ENCODE data around the gene GSTP1.

The GSTP1 gene

DNA sequence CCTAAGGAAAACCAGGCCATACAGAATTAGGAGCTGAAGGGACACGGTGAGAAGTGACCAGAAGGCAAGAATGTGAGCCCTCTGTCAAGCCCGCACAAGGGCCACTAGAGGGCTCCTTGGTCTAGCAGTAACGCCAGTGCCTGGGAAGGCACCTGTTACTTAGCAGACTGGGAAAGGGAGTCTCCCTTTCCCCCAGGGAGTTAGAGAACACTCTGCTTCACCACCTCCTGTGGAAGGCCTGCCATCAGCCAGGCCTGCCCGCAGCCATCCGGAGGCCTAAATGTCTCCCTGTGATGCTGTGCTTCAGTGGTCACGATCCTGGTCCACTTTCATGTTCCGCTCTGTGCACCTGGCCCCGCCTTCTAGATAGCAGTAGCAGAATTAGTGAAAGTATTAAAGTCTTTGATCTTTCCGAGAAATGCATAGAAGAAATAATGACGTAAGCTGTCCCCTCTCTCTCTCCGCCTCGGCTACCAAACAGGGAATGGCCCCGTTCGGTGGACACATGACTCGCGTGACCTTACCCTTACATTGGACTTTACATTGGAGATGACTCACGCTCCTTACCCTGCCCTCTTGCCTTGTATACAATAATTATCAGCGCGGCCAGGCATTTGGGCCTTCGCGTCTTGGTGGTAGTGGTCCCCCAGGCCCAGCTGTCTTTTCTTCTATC is 10.7 kb upstream of the GSTP1 start:
- no peak overlapping the region for H3K4ac ChIP-seq (ENCODE audit: low read depth in 1 of 2, low read length in 2 of 2)
- no peak overlapping the region for H3K4me3 ChIP-seq (ENCODE audit: insufficient read depth in 1 of 2, low read depth in 1 of 2, low read length in 2 of 2)
- H3K79me1 ChIP-seq (replicated peaks; ENCODE audit: low read length, poor library complexity, severe bottlenecking) = no peaks in the 10 kb centered on the region
- H2BK12ac ChIP-seq (ENCODE audit: low read length in 2 of 2) = no peak overlapping the region
- H3K4me1 ChIP-seq (ENCODE audit: control insufficient read depth, insufficient read depth, low read depth, low read length) = peaks cover 5% of the 10 kb centered on the region
- H4K8ac ChIP-seq (ENCODE audit: low read length) = no peak overlapping the region
- peak; percentile 66 for DNase-seq
- no peak overlapping the region for H3K27ac ChIP-seq (ENCODE audit: low read length, poor library complexity, severe bottlenecking)
- no peak overlapping the region for H2BK15ac ChIP-seq (ENCODE audit: low read depth, poor library complexity, severe bottlenecking)
- no peak overlapping the region for H4K91ac ChIP-seq (ENCODE audit: low read length)
- no peaks in the 10 kb centered on the region for H3K36me3 ChIP-seq (ENCODE audit: control insufficient read depth in 1 of 2, insufficient read depth in 2 of 2, low read depth in 1 of 2, low read length in 2 of 2)
- H2AK5ac ChIP-seq (ENCODE audit: low read length, severe bottlenecking) = no peak overlapping the region
- no peak overlapping the region for H3K14ac ChIP-seq (ENCODE audit: low read length in 2 of 2)
- 49% methylated on average over 21 of the region's 21 CpGs for WGBS
- peaks cover 5% of the 10 kb centered on the region for H3K9me3 ChIP-seq (ENCODE audit: control insufficient read depth, low read length)
- no peak overlapping the region for H3K23ac ChIP-seq (ENCODE audit: low read length in 2 of 2)
- H2BK120ac ChIP-seq (ENCODE audit: low read depth, low read length) = no peak overlapping the region
- H3K27me3 ChIP-seq (ENCODE audit: control insufficient read depth in 1 of 2, insufficient read depth in 1 of 2, low read length in 2 of 2) = peaks cover 0 to 58% of the 10 kb centered on the region in 2 experiments
- H2BK5ac ChIP-seq (ENCODE audit: low read depth, low read length, poor library complexity, severe bottlenecking) = no peak overlapping the region
- H3K4me2 ChIP-seq (ENCODE audit: low read length, poor library complexity, severe bottlenecking) = no peak overlapping the region
- H3K9ac ChIP-seq (ENCODE audit: low read length) = no peak overlapping the region
- H3K18ac ChIP-seq (ENCODE audit: low read depth in 1 of 2, low read length in 2 of 2) = no peak overlapping the region
- no peak overlapping the region for H2AFZ ChIP-seq (ENCODE audit: low read depth, low read length)

DNA sequence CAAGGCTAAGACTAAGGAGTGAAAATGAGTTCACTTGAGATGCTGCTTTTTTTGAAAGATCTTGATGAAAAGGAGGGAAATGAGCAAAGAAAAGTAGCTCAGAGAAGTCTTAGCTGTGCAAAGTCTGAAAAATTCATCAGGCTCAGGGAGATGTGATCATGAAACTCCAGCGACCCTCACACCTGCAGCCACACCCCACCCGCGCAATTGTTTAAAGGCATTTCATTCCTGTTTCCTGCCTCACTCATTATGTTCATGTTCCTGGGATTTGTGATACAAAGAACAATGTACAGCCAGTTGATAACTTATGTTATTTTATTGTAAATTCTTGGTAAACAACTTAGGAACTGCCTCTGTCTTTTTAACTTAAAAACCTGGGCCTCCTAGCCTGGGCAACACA is 8.7 kb upstream of the GSTP1 start:
- Histone ChIP-seq H3K4ac (ENCODE audit: low read depth in 1 of 2, low read length in 2 of 2) (no peak overlapping the region), H2BK15ac (ENCODE audit: low read depth, poor library complexity, severe bottlenecking) (no peak overlapping the region), H3K27me3 (ENCODE audit: control insufficient read depth in 1 of 2, insufficient read depth in 1 of 2, low read length in 2 of 2) (peaks cover 0 to 75% of the 10 kb centered on the region in 2 experiments), H3K4me1 (ENCODE audit: control insufficient read depth, insufficient read depth, low read depth, low read length) (peaks cover 14% of the 10 kb centered on the region), H3K23ac (ENCODE audit: low read length in 2 of 2) (no peak overlapping the region), H2BK120ac (ENCODE audit: low read depth, low read length) (no peak overlapping the region), H3K18ac (ENCODE audit: low read depth in 1 of 2, low read length in 2 of 2) (no peak overlapping the region), H2BK12ac (ENCODE audit: low read length in 2 of 2) (no peak overlapping the region), H3K36me3 (ENCODE audit: control insufficient read depth in 1 of 2, insufficient read depth in 2 of 2, low read depth in 1 of 2, low read length in 2 of 2) (no peaks in the 10 kb centered on the region), H3K9me3 (ENCODE audit: control insufficient read depth, low read length) (peaks cover 5% of the 10 kb centered on the region), H4K8ac (ENCODE audit: low read length) (no peak overlapping the region), H3K79me1 (replicated peaks; ENCODE audit: low read length, poor library complexity, severe bottlenecking) (no peaks in the 10 kb centered on the region), H2AK5ac (ENCODE audit: low read length, severe bottlenecking) (no peak overlapping the region), H3K14ac (ENCODE audit: low read length in 2 of 2) (no peak overlapping the region), H3K9ac (ENCODE audit: low read length) (no peak overlapping the region), H3K4me2 (ENCODE audit: low read length, poor library complexity, severe bottlenecking) (no peak overlapping the region), H3K27ac (ENCODE audit: low read length, poor library complexity, severe bottlenecking) (no peak overlapping the region), H4K91ac (ENCODE audit: low read length) (no peak overlapping the region), H2BK5ac (ENCODE audit: low read depth, low read length, poor library complexity, severe bottlenecking) (no peak overlapping the region), H2AFZ (ENCODE audit: low read depth, low read length) (no peak overlapping the region), H3K4me3 (ENCODE audit: insufficient read depth in 1 of 2, low read depth in 1 of 2, low read length in 2 of 2) (no peak overlapping the region)
- 0% methylated on average over 1 of the region's 3 CpGs for WGBS
- DNase-seq = no peak

DNA sequence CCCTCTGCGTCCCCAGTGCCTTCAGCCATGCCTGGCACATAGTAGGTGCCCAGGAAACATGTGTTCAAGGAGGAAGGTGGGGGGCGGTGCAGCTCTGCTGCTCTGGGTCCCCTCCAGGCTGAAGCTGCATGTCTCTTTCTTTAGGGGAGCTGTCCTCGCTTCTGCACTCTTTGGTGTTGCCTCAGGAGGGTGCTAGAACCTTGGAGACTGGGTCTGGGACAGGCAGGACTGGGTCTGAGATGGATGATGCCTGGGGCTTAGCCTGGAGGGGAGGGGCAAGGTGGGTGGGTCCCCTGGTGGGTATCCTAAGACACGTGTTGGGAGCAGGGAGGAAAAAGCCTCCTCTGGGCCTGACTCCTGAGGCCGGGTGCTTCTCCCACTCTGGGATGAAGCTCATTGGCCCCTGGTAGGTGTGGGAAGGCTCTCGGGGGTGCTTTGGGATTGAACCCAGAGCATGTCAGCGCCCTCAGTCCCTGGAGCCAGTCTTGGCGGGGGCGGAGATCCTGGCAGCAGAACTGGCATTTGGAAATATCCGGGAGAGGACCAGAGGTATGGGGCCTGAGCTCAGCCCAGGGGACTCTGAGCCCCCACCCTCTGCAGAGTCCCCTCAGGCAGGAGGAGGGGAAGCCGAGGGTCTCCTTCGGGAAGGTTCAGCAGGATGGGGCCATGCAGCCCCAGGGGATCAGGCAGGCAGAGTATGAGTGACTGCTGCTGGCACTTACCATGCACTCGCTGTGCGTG is 6.7 kb upstream of the GSTP1 start:
- Histone ChIP-seq H3K36me3 (ENCODE audit: control insufficient read depth in 1 of 2, insufficient read depth in 2 of 2, low read depth in 1 of 2, low read length in 2 of 2) (no peaks in the 10 kb centered on the region), H3K79me1 (replicated peaks; ENCODE audit: low read length, poor library complexity, severe bottlenecking) (no peaks in the 10 kb centered on the region), H3K23ac (ENCODE audit: low read length in 2 of 2) (no peak overlapping the region), H2AFZ (ENCODE audit: low read depth, low read length) (no peak overlapping the region), H2BK15ac (ENCODE audit: low read depth, poor library complexity, severe bottlenecking) (no peak overlapping the region), H2BK120ac (ENCODE audit: low read depth, low read length) (no peak overlapping the region), H4K8ac (ENCODE audit: low read length) (no peak overlapping the region), H3K9ac (ENCODE audit: low read length) (no peak overlapping the region), H3K9me3 (ENCODE audit: control insufficient read depth, low read length) (no peaks in the 10 kb centered on the region), H3K18ac (ENCODE audit: low read depth in 1 of 2, low read length in 2 of 2) (no peak overlapping the region), H3K4me1 (ENCODE audit: control insufficient read depth, insufficient read depth, low read depth, low read length) (peaks cover 18% of the 10 kb centered on the region), H2AK5ac (ENCODE audit: low read length, severe bottlenecking) (peak overlapping the region; percentile 18), H2BK5ac (ENCODE audit: low read depth, low read length, poor library complexity, severe bottlenecking) (no peak overlapping the region), H3K4me2 (ENCODE audit: low read length, poor library complexity, severe bottlenecking) (no peak overlapping the region), H4K91ac (ENCODE audit: low read length) (peak overlapping the region; percentile 47), H2BK12ac (ENCODE audit: low read length in 2 of 2) (no peak overlapping the region), H3K14ac (ENCODE audit: low read length in 2 of 2) (no peak overlapping the region), H3K27me3 (ENCODE audit: control insufficient read depth in 1 of 2, insufficient read depth in 1 of 2, low read length in 2 of 2) (peaks cover 0 to 84% of the 10 kb centered on the region in 2 experiments), H3K4ac (ENCODE audit: low read depth in 1 of 2, low read length in 2 of 2) (no peak overlapping the region), H3K4me3 (ENCODE audit: insufficient read depth in 1 of 2, low read depth in 1 of 2, low read length in 2 of 2) (no peak overlapping the region), H3K27ac (ENCODE audit: low read length, poor library complexity, severe bottlenecking) (no peak overlapping the region)
- WGBS = 77% methylated on average over 14 of the region's 14 CpGs
- no peak for DNase-seq

DNA sequence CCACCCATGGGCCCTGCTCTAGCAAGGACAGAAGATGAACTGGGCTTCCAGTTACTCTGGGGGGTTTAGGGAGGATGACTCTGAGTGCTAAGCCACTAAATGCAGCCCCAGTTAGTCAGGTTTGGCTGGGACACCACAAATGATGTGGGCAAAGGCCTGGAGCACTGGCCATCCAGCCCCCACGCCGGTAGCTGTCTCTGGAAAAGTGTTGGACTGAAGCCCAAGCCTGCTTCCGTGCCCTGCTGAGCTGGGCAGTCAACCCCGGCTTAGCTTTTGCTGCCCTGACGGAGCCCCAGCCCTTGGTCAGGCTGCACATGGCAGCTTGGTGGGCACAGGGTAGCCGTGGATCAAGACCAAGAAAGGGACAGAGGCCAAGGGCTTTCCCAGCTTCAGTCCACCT is 5.7 kb upstream of the GSTP1 start:
- H3K36me3 ChIP-seq (ENCODE audit: control insufficient read depth in 1 of 2, insufficient read depth in 2 of 2, low read depth in 1 of 2, low read length in 2 of 2) = no peaks in the 10 kb centered on the region
- peaks cover 21% of the 10 kb centered on the region for H3K4me1 ChIP-seq (ENCODE audit: control insufficient read depth, insufficient read depth, low read depth, low read length)
- no peak overlapping the region for H3K4me3 ChIP-seq (ENCODE audit: insufficient read depth in 1 of 2, low read depth in 1 of 2, low read length in 2 of 2)
- H2AK5ac ChIP-seq (ENCODE audit: low read length, severe bottlenecking) = no peak overlapping the region
- no peak overlapping the region for H2BK120ac ChIP-seq (ENCODE audit: low read depth, low read length)
- WGBS = 89% methylated on average over 6 of the region's 6 CpGs
- no peak overlapping the region for H3K4me2 ChIP-seq (ENCODE audit: low read length, poor library complexity, severe bottlenecking)
- no peak overlapping the region for H3K23ac ChIP-seq (ENCODE audit: low read length in 2 of 2)
- no peak overlapping the region for H3K27ac ChIP-seq (ENCODE audit: low read length, poor library complexity, severe bottlenecking)
- no peak for DNase-seq
- no peak overlapping the region for H4K91ac ChIP-seq (ENCODE audit: low read length)
- no peak overlapping the region for H3K18ac ChIP-seq (ENCODE audit: low read depth in 1 of 2, low read length in 2 of 2)
- H4K8ac ChIP-seq (ENCODE audit: low read length) = no peak overlapping the region
- H3K9me3 ChIP-seq (ENCODE audit: control insufficient read depth, low read length) = no peaks in the 10 kb centered on the region
- H3K79me1 ChIP-seq (replicated peaks; ENCODE audit: low read length, poor library complexity, severe bottlenecking) = no peaks in the 10 kb centered on the region
- H3K9ac ChIP-seq (ENCODE audit: low read length) = no peak overlapping the region
- no peak overlapping the region for H3K14ac ChIP-seq (ENCODE audit: low read length in 2 of 2)
- no peak overlapping the region for H2BK15ac ChIP-seq (ENCODE audit: low read depth, poor library complexity, severe bottlenecking)
- no peak overlapping the region for H2BK5ac ChIP-seq (ENCODE audit: low read depth, low read length, poor library complexity, severe bottlenecking)
- no peak overlapping the region for H3K4ac ChIP-seq (ENCODE audit: low read depth in 1 of 2, low read length in 2 of 2)
- no peak overlapping the region for H2BK12ac ChIP-seq (ENCODE audit: low read length in 2 of 2)
- H3K27me3 ChIP-seq (ENCODE audit: control insufficient read depth in 1 of 2, insufficient read depth in 1 of 2, low read length in 2 of 2) = peaks cover 0 to 83% of the 10 kb centered on the region in 2 experiments
- no peak overlapping the region for H2AFZ ChIP-seq (ENCODE audit: low read depth, low read length)
